ENCODE measurements around the gene C19orf25.

C19orf25 gene

DNA sequence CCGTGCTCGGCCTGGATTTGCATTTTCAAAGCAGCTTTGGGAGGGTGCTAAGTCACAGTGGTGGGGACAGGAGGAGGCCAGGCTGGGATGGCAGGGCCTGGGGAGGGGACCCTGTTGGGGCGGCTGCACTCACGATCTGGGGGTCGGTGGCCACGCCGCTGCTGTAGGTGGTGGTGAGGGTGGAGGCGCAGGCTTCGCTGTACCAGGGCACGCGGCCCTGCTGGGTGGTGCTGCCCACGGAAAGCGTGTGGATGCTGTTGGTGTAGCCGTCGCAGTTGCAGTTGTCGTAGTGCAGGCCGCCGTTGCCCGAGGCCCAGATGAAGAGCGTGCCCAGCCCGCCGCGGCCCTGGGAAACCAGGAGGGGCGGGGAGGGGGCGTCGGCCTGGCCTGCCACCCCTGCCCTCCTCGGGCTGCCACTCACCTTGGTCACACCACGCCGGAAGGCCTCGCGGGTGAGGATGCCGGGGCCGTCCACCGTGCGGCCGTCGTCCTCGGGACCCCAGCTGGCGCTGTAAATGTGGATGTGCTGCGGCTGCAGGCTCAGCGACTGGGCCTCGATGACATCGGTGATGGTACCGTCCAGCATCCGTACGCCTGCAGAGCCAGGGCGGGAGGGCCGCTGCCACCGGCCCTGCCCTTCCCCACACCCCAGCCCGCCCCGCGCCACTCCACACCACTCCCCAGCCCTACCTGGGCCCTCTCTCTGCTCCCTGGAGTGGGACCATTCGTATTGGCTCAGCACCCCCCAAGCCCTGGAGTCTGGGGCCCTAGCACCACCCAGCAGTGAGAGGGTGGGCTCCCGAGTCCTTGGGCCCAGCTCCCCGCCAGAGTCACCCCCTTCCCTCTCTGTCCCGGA is 7.9 kb upstream of the C19orf25 start:
- ATAC-seq, result no peak
- TF ChIP-seq ZNF565 (CRISPR knock-in tag; conservative IDR thresholded peaks at IDR 0.05; ENCODE audit: low read depth) (no peak), BACH2 (CRISPR knock-in tag; IDR thresholded peaks at IDR 0.05; ENCODE audit: borderline replicate concordance) (no peak), OSR1 (CRISPR knock-in tag; IDR thresholded peaks at IDR 0.05) (no peak), ARNTL (CRISPR knock-in tag; IDR thresholded peaks at IDR 0.05; ENCODE audit: borderline replicate concordance, low read depth) (no peak), ZNF8 (CRISPR knock-in tag; IDR thresholded peaks at IDR 0.05) (no peak), ZFP30 (CRISPR knock-in tag; IDR thresholded peaks at IDR 0.05) (no peak), ZC3H10 (CRISPR knock-in tag; IDR thresholded peaks at IDR 0.05) (no peak)
- TF ChIP-seq, protein P1, sequence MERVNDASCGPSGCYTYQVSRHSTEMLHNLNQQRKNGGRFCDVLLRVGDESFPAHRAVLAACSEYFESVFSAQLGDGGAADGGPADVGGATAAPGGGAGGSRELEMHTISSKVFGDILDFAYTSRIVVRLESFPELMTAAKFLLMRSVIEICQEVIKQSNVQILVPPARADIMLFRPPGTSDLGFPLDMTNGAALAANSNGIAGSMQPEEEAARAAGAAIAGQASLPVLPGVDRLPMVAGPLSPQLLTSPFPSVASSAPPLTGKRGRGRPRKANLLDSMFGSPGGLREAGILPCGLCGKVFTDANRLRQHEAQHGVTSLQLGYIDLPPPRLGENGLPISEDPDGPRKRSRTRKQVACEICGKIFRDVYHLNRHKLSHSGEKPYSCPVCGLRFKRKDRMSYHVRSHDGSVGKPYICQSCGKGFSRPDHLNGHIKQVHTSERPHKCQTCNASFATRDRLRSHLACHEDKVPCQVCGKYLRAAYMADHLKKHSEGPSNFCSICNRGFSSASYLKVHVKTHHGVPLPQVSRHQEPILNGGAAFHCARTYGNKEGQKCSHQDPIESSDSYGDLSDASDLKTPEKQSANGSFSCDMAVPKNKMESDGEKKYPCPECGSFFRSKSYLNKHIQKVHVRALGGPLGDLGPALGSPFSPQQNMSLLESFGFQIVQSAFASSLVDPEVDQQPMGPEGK (CRISPR knock-in tag; IDR thresholded peaks at IDR 0.05; ENCODE audit: borderline replicate concordance), result no peak
- TF ChIP-seq, protein P2, sequence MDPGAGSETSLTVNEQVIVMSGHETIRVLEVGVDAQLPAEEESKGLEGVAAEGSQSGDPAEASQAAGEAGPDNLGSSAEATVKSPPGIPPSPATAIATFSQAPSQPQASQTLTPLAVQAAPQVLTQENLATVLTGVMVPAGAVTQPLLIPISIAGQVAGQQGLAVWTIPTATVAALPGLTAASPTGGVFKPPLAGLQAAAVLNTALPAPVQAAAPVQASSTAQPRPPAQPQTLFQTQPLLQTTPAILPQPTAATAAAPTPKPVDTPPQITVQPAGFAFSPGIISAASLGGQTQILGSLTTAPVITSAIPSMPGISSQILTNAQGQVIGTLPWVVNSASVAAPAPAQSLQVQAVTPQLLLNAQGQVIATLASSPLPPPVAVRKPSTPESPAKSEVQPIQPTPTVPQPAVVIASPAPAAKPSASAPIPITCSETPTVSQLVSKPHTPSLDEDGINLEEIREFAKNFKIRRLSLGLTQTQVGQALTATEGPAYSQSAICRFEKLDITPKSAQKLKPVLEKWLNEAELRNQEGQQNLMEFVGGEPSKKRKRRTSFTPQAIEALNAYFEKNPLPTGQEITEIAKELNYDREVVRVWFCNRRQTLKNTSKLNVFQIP (CRISPR knock-in tag; IDR thresholded peaks at IDR 0.05; ENCODE audit: borderline replicate concordance, low read depth), result no peak
- TF ChIP-seq, protein P3, sequence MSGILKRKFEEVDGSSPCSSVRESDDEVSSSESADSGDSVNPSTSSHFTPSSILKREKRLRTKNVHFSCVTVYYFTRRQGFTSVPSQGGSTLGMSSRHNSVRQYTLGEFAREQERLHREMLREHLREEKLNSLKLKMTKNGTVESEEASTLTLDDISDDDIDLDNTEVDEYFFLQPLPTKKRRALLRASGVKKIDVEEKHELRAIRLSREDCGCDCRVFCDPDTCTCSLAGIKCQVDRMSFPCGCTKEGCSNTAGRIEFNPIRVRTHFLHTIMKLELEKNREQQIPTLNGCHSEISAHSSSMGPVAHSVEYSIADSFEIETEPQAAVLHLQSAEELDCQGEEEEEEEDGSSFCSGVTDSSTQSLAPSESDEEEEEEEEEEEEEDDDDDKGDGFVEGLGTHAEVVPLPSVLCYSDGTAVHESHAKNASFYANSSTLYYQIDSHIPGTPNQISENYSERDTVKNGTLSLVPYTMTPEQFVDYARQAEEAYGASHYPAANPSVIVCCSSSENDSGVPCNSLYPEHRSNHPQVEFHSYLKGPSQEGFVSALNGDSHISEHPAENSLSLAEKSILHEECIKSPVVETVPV (CRISPR knock-in tag; IDR thresholded peaks at IDR 0.05), result no peak

DNA sequence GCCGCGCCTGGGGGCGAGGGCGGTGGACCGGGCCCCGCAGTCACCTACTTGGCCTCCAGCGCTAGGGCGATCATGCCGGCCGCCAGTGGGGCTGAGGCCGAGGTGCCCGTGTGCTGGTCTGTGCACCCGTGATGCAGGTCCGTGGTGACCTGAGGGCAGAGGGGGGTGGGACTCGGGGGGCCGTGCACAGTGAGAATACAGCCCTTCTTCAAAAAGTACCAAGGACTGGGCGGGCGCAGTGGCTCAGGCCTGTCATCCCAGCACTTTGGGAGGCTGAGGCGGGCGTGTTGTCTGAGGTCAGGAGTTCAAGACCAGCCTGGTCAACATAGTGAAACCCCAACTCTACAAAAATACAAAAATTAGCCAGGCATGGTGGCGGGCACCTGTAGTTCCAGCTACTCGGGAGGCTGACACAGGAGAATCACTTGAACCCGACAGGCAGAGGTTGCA is 5.0 kb upstream of the C19orf25 start:
- ATAC-seq, result no peak
- no peak for TF ChIP-seq ESRRG (CRISPR knock-in tag; IDR thresholded peaks at IDR 0.05)
- TF ChIP-seq, protein P1 (CRISPR knock-in tag; IDR thresholded peaks at IDR 0.05; ENCODE audit: borderline replicate concordance), result no peak
- no peak for TF ChIP-seq ZFP30 (CRISPR knock-in tag; IDR thresholded peaks at IDR 0.05)
- no peak for TF ChIP-seq RARB (CRISPR knock-in tag; IDR thresholded peaks at IDR 0.05)
- no peak for TF ChIP-seq GLIS3 (CRISPR knock-in tag; IDR thresholded peaks at IDR 0.05)
- no peak for TF ChIP-seq TOX (CRISPR knock-in tag; IDR thresholded peaks at IDR 0.05; ENCODE audit: borderline replicate concordance)
- TF ChIP-seq SNAI2 (CRISPR knock-in tag; IDR thresholded peaks at IDR 0.05), result no peak
- TF ChIP-seq, protein P4, sequence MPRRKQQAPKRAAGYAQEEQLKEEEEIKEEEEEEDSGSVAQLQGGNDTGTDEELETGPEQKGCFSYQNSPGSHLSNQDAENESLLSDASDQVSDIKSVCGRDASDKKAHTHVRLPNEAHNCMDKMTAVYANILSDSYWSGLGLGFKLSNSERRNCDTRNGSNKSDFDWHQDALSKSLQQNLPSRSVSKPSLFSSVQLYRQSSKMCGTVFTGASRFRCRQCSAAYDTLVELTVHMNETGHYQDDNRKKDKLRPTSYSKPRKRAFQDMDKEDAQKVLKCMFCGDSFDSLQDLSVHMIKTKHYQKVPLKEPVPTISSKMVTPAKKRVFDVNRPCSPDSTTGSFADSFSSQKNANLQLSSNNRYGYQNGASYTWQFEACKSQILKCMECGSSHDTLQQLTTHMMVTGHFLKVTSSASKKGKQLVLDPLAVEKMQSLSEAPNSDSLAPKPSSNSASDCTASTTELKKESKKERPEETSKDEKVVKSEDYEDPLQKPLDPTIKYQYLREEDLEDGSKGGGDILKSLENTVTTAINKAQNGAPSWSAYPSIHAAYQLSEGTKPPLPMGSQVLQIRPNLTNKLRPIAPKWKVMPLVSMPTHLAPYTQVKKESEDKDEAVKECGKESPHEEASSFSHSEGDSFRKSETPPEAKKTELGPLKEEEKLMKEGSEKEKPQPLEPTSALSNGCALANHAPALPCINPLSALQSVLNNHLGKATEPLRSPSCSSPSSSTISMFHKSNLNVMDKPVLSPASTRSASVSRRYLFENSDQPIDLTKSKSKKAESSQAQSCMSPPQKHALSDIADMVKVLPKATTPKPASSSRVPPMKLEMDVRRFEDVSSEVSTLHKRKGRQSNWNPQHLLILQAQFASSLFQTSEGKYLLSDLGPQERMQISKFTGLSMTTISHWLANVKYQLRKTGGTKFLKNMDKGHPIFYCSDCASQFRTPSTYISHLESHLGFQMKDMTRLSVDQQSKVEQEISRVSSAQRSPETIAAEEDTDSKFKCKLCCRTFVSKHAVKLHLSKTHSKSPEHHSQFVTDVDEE (CRISPR knock-in tag; IDR thresholded peaks at IDR 0.05), result no peak
- TF ChIP-seq ISL1 (CRISPR knock-in tag; IDR thresholded peaks at IDR 0.05), result no peak
- TF ChIP-seq ZC3H10 (CRISPR knock-in tag; IDR thresholded peaks at IDR 0.05), result no peak
- no peak for TF ChIP-seq BACH2 (CRISPR knock-in tag; IDR thresholded peaks at IDR 0.05; ENCODE audit: borderline replicate concordance)
- TF ChIP-seq PPARA (CRISPR knock-in tag; IDR thresholded peaks at IDR 0.05; ENCODE audit: borderline replicate concordance), result no peak
- no peak for TF ChIP-seq ZFP3 (CRISPR knock-in tag; IDR thresholded peaks at IDR 0.05)
- TF ChIP-seq ARNTL (CRISPR knock-in tag; IDR thresholded peaks at IDR 0.05; ENCODE audit: borderline replicate concordance, low read depth), result no peak
- TF ChIP-seq, protein P2 (CRISPR knock-in tag; IDR thresholded peaks at IDR 0.05; ENCODE audit: borderline replicate concordance, low read depth), result no peak
- no peak for TF ChIP-seq TCF4 (CRISPR knock-in tag; IDR thresholded peaks at IDR 0.05; ENCODE audit: borderline replicate concordance)
- TF ChIP-seq ZNF70 (CRISPR knock-in tag; IDR thresholded peaks at IDR 0.05), result no peak
- TF ChIP-seq, protein P5, sequence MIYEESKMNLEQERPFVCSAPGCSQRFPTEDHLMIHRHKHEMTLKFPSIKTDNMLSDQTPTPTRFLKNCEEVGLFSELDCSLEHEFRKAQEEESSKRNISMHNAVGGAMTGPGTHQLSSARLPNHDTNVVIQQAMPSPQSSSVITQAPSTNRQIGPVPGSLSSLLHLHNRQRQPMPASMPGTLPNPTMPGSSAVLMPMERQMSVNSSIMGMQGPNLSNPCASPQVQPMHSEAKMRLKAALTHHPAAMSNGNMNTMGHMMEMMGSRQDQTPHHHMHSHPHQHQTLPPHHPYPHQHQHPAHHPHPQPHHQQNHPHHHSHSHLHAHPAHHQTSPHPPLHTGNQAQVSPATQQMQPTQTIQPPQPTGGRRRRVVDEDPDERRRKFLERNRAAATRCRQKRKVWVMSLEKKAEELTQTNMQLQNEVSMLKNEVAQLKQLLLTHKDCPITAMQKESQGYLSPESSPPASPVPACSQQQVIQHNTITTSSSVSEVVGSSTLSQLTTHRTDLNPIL (CRISPR knock-in tag; IDR thresholded peaks at IDR 0.05; ENCODE audit: low read depth), result no peak
- TF ChIP-seq, protein P3 (CRISPR knock-in tag; IDR thresholded peaks at IDR 0.05), result no peak

Data from SK-N-SH treated with all-trans-retinoic acid at 6 μM for 48 hours (cell line).